HCT116 (cell line): ENCODE results near the gene SIGLEC12. TPM values are rescaled to one million over a fixed set of nuclear protein-coding genes. Genes with fewer than 3 reads are reported as not detected.
"Not testable (repeated sequence)": the region's sequence is repeated elsewhere in the genome, so short reads cannot be mapped to it uniquely, and the experiment has no call there.

Source experiments
- ATAC-seq: fragments of 200-7000 bp; cut with Tn5 transposase; 2 replicates; pipeline ENCODE4 v1.9.1; 2020; ENCODE audit warnings: mild to moderate bottlenecking, moderate library complexity
- BruUV-seq: library from RNA; stranded (reverse); fragments of 400-500 nt; replicated peaks from 2 replicates; lab custom pipeline; 2021; lab: Mats Ljungman, UMichigan
- CTCF ChIA-PET: fragments of 300-600 bp; sonication (Branson Sonifier 250); formaldehyde crosslinking; loops from one replicate; lab custom pipeline; 2021; ENCODE audit warnings: antibody characterized with exemption; lab: Charles Lee
- POLR2A ChIA-PET: fragments of 300-600, 350-600 bp; sonication (Branson Sonifier 250); formaldehyde crosslinking; loops from one replicate; lab custom pipeline; 2021; ENCODE audit warnings: antibody characterized with exemption; lab: Charles Lee
- RAD21 ChIA-PET, 2 experiments: fragments of 300-600 bp; sonication (Branson Sonifier 250); formaldehyde crosslinking; loops; one replicate each; lab custom pipeline; 2023; ENCODE audit warnings: low total read pairs in 2 of 2; ENCODE audit not compliant: uncharacterized antibody in 2 of 2, unreplicated experiment in 2 of 2, low non-redundant PET in 1 of 2; lab: Charles Lee
- DNase-seq: peaks from one replicate; pipeline ENCODE4 v3.0.0-alpha.2; 2010; ENCODE audit warnings: low read depth, low spot score
- H2AFZ ChIP-seq: fragments of 200-600 bp; shearing (Covaris generic), sonication (generic); 2 replicates; pipeline ENCODE4 v1.6.1; 2017; ENCODE audit warnings: low read depth, mixed run types, mixed read lengths, antibody characterized with exemption, low read length; ENCODE audit not compliant: poor library complexity, severe bottlenecking
- H3K27ac ChIP-seq: 2 replicates; pipeline ENCODE4 v1.5.1; 2012; ENCODE audit warnings: low read depth, low read length
- H3K27me3 ChIP-seq: fragments of 200-600 bp; sonication (generic); 2 replicates; pipeline ENCODE4 v1.6.1; 2016; ENCODE audit warnings: mixed run types, low read length, mixed read lengths; ENCODE audit not compliant: insufficient read depth
- H3K36me3 ChIP-seq, 2 experiments: fragments of 200-500 bp in 1 of 2; fragments of 200-600 bp in 1 of 2; sonication (Bioruptor generic) in 1 of 2; sonication (generic) in 1 of 2; 2 replicates each; pipeline versions ENCODE4 v1.5.1 to v1.6.1; 2014 to 2016; ENCODE audit warnings: low read length in 2 of 2, inconsistent platforms in 1 of 2, mixed read lengths in 1 of 2, mixed run types in 1 of 2; ENCODE audit not compliant: insufficient read depth in 2 of 2, control insufficient read depth in 1 of 2
- H3K4me1 ChIP-seq, 2 experiments: fragments of 200-600 bp in 1 of 2; sonication (generic) in 1 of 2; 2 replicates each; pipeline versions ENCODE4 v1.5.1 to v1.6.1; 2012 to 2017; ENCODE audit warnings: low read length in 2 of 2, inconsistent platforms in 1 of 2, mild to moderate bottlenecking in 1 of 2, mixed read lengths in 1 of 2, mixed run types in 1 of 2, moderate library complexity in 1 of 2; ENCODE audit not compliant: insufficient read depth in 2 of 2, control insufficient read depth in 1 of 2
- H3K4me2 ChIP-seq: fragments of 200-600 bp; sonication (generic); 2 replicates; pipeline ENCODE4 v1.6.1; 2017; ENCODE audit warnings: mixed run types, low read length, mixed read lengths
- H3K4me3 ChIP-seq, 2 experiments: fragments of 200-600 bp in 1 of 2; sonication (generic) in 1 of 2; replicated peaks in 1 of 2; 2 replicates each; pipeline ENCODE4 v1.5.1; 2011 to 2016; ENCODE audit warnings: low read length in 2 of 2, control low read depth in 1 of 2, low read depth in 1 of 2, mild to moderate bottlenecking in 1 of 2, mixed read lengths in 1 of 2, mixed run types in 1 of 2
- H3K79me2 ChIP-seq: fragments of 200-600 bp; sonication (generic); 2 replicates; pipeline ENCODE4 v1.6.1; 2017; ENCODE audit warnings: mild to moderate bottlenecking, mixed run types, low read length, moderate library complexity, mixed read lengths; ENCODE audit not compliant: insufficient read depth
- H3K9ac ChIP-seq: fragments of 200-600 bp; sonication (generic); 2 replicates; pipeline ENCODE4 v1.6.1; 2016; ENCODE audit warnings: low read length, mixed read lengths
- H3K9me2 ChIP-seq: fragments of 200-600 bp; sonication (generic), shearing (Covaris generic); 2 replicates; pipeline ENCODE4 v1.6.1; 2017; ENCODE audit warnings: mixed run types, mild to moderate bottlenecking, moderate library complexity; ENCODE audit not compliant: insufficient read depth
- H3K9me3 ChIP-seq, 2 experiments: fragments of 200-500 bp in 1 of 2; fragments of 200-600 bp in 1 of 2; sonication (Bioruptor generic) in 1 of 2; sonication (generic) in 1 of 2; 2 replicates each; pipeline ENCODE4 v1.6.1; 2014 to 2017; ENCODE audit warnings: low read length in 2 of 2, mixed read lengths in 2 of 2, inconsistent platforms in 1 of 2, low read depth in 1 of 2, mild to moderate bottlenecking in 1 of 2, mixed run types in 1 of 2, moderate library complexity in 1 of 2; ENCODE audit not compliant: control insufficient read depth in 1 of 2, insufficient read depth in 1 of 2
- H4K20me1 ChIP-seq: fragments of 200-600 bp; sonication (generic), shearing (Covaris generic); 2 replicates; pipeline ENCODE4 v1.6.1; 2017; ENCODE audit warnings: mixed run types, mild to moderate bottlenecking, moderate library complexity; ENCODE audit not compliant: insufficient read depth
- EZH2phosphoT487 ChIP-seq: fragments of 200-600 bp; IDR thresholded peaks from 2 replicates; pipeline ENCODE4 v1.6.1; 2018; ENCODE audit warnings: antibody characterized with exemption, borderline replicate concordance
- FOSL1 ChIP-seq: IDR thresholded peaks from 2 replicates; pipeline ENCODE4 v1.6.1; 2012; ENCODE audit warnings: low read depth
- JUND ChIP-seq: IDR thresholded peaks from 2 replicates; pipeline ENCODE4 v1.6.1; 2012
- RAD21 ChIP-seq: IDR thresholded peaks from 2 replicates; pipeline ENCODE4 v1.6.1; 2012; ENCODE audit warnings: low read depth, mild to moderate bottlenecking
- REST ChIP-seq: IDR thresholded peaks from 2 replicates; pipeline ENCODE4 v1.6.1; 2012; ENCODE audit warnings: low read depth
- SP1 ChIP-seq: IDR thresholded peaks from 2 replicates; pipeline ENCODE4 v1.6.1; 2012; ENCODE audit warnings: low read depth
- SRF ChIP-seq: IDR thresholded peaks from 2 replicates; pipeline ENCODE4 v1.6.1; 2012; ENCODE audit warnings: low read depth
- ZFX ChIP-seq: fragments of 450-650 bp; IDR thresholded peaks from 2 replicates; pipeline ENCODE4 v1.6.1; 2017
- intact Hi-C: fragments of 100-400 bp; cut with micrococcal nuclease; formaldehyde crosslinking; loops from 2 replicates; pipeline ENCODE4 v1.10.0; 2022
- total RNA-seq: library from RNA; stranded (reverse); gene quantifications from one replicate; pipeline ENCODE4 v1.2.1, GENCODE V29; 2021; ENCODE audit not compliant: unreplicated experiment

Gene SIGLEC12
- total RNA-seq, 1 experiment from 2014 or later = not detected

- DNase-seq, H2AFZ ChIP-seq, H3K4me3 ChIP-seq, H3K79me2 ChIP-seq, intact Hi-C loops, RAD21 ChIA-PET, H3K36me3 ChIP-seq, BruUV-seq, H3K9me2 ChIP-seq, H3K4me2 ChIP-seq, ATAC-seq, H3K9me3 ChIP-seq, CTCF ChIA-PET, H3K27ac ChIP-seq, H3K9ac ChIP-seq, H3K4me1 ChIP-seq, POLR2A ChIA-PET, H4K20me1 ChIP-seq: not testable (repeated sequence)
- H3K27me3 ChIP-seq = peaks cover 24% of the 10 kb centered on the region
Observed at GRCh38 chr19:51463976-51464581, 37.5 kb downstream of the SIGLEC12 start.

GRCh38 chr19:51462681-51463080, 38.9 kb downstream of the SIGLEC12 start:
- Histone ChIP-seq H3K36me3 (no peaks in the 10 kb centered on the region), H3K79me2 (no peaks in the 10 kb centered on the region), H3K4me3 (no peak overlapping the region), H3K4me1 (no peaks in the 10 kb centered on the region), H4K20me1 (no peaks in the 10 kb centered on the region), H3K9ac (no peak overlapping the region), H3K9me3 (no peaks in the 10 kb centered on the region), H3K27me3 (peaks cover 20% of the 10 kb centered on the region; the same call in 1 of the 2 replicates), H3K9me2 (no peaks in the 10 kb centered on the region), H3K27ac (no peak overlapping the region), H2AFZ (no peak overlapping the region), H3K4me2 (no peak overlapping the region)
- intact Hi-C loops = no loop called here
- BruUV-seq = no TSS peak
- TF ChIP-seq JUND = no peak
- no peak for TF ChIP-seq SRF
- TF ChIP-seq ZFX = no peak
- TF ChIP-seq EZH2phosphoT487 = no peak
- TF ChIP-seq FOSL1 = no peak
- TF ChIP-seq SP1 = no peak
- no peak for TF ChIP-seq REST
- no peak for TF ChIP-seq RAD21
- POLR2A ChIA-PET = no interaction called here
- DNase-seq (no peak), ATAC-seq (no peak)
- RAD21 ChIA-PET = no interaction called here
- CTCF ChIA-PET = no interaction called here
